ENCODE measurements around the gene E2F4. TPM values are rescaled to one million over a fixed set of nuclear protein-coding genes. Genes with fewer than 3 reads are reported as not detected.

E2F4 gene
- total RNA-seq, 1 donor from 2014 or later = 36.6 TPM

DNA sequence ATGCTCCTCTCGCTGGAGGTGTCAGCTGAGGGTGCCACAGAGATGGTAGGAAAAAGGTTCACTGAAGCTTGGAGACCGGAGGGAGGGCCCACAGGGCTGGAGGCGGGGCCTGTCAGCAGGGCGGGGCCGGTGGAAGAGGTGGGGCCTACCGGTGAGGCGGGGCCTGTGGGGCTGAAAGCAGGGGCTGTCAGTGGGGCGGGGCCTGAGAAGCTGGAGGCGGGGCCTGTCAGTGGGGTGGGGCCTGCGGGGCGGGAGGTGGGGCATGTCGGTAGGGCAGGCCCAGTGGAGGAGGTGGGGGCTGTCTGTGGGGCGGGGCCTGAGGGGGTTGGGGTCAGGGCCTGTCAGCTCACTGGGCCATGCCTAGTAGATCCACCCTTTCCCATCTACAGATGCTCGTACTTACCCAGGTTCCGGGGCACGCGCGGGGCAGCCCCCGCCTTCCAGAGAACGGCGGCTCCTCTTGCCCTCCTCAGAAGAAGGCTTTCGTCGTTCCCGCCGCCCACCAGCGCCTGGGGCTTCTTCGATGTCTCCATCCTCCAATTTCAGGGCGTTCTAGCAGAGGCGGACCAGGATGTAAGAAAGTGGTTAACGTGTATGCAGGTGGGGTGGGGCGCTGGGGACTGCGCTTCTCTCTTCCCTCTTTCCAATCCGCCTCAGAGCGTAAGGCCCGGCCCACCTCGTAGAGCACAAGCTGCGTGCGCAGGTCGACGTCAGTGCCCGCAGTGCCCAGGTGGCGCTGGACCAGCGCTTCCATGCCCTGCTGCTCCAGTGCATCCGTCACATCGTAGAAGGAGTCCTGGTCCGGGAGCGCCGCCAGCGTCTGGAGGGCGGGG is 44.8 kb downstream of the E2F4 start:
- ATAC-seq = peak; percentile 43

DNA sequence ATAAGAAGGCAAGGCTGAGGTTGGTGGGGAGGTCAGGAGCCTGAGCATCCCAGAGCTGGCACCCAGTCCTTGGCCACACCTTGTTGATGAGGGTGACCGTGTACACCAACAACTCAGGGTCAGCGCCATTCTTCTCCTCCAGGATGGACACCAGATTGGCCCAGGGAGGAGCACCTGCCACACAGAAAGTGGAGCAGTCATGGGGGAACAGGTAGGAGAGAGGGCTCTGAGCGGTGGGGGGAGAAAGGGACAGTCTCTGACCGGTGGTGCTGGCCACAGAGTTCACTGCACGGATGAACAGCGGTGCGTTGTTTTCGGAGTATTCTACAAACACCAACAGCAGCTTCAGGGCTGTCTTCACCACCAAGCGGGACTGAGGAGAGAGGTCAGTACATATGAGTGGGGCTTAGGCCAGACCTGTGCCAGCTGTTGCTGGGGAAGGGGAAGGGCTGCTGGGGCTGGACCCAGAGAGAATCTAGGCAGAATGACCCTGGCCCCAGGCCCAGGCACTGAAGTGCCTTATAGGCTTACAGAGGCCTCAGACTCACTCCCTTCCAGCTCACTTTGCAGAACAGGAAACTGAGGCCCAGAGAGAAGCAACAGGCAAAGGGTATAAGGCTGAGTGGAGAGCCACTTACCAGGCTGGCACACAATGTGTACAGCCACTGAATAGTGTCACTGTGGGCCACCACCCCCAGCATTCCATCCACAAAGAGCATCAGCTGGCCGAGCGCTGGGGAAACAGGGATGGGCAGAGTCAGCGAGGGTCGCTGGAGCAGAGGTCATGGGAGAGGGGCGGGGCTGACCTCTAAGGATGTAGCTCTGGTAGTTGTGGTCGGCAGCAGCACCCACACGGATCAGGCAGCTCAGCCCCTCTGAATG is 45.7 kb downstream of the E2F4 start:
- no peak for ATAC-seq

GRCh38 chr16:67238278-67238575 is 46.3 kb downstream of the E2F4 start:
- no peak for ATAC-seq

- ATAC-seq = no peak
Measured at GRCh38 chr16:67238806-67239470, 47.0 kb downstream of the E2F4 start.

DNA sequence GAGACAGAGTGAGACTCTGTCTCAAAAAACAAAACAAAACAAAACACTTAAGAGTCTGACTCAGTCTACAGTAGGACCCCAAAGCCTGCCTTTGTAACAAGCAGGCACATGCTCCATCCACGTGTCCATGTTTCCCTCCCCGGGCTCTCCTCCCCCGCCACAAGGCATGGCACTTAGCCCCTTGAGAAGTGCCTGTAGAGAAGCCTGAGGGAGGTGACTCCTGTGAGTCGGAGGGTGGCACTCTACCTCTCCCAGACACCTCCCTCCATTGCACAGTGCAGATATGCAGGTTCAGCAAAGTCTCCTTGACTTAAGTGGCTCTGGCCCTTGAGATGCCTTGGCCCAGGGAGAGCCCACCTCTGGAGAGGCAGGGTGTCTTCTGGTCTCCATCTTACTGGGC is 48.6 kb downstream of the E2F4 start:
- ATAC-seq = no peak

- peak; percentile 24 for ATAC-seq
Measured at GRCh38 chr16:67241008-67241900, 49.3 kb downstream of the E2F4 start.

DNA sequence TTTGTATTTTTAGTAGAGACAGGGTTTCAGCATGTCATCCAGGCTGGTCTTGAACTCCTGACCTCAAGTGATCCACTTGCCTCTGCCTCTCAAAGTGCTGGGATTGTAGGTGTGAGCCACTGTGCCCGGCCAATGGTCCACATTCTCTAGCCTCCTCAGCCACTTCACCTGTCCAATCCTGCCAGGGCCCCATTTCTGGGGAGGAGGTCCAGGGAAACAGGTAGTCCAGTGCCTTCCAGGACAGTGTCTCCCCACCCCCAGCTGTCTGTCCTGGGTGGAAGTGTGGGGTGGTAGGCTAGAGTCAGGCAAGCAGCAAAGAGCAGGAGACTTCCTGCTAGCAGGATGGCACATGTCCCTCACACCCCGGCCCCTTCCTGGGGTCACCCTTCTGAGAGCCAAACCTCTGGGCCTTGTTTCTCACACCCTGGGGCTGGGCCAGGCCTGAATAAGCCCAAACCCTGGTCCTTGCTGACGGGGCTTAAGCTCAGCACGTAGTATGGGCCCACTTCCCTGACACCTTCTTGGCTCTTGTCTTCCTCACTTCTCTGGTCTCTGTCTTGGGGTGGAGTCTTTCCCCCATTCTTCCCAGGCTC is 50.3 kb downstream of the E2F4 start:
- ATAC-seq = no peak

DNA sequence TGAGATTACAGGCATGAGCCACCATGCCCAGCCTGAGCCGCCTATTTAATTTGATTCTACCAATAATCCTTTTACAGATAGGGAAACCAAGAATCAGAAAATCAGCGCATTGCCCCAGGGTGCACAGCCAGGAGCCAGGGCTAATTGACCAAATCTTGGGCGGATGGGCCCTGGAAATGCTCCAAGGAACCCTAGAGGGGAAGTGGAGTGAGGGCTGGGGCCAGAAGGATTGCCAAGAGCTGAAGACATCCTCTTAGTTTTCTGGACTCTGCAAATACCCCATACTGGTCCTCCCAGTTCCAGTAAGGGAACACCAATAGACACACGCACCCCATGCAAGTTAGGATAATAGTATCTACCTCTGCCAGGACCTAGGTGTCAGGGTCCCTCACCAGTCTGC is 51.5 kb downstream of the E2F4 start:
- ATAC-seq = no peak

GRCh38 chr16:67244387-67245185 is 52.6 kb downstream of the E2F4 start:
- peak; percentile 52 for ATAC-seq

- no peak for ATAC-seq
Measured at GRCh38 chr16:67245186-67245585, 53.2 kb downstream of the E2F4 start.

DNA sequence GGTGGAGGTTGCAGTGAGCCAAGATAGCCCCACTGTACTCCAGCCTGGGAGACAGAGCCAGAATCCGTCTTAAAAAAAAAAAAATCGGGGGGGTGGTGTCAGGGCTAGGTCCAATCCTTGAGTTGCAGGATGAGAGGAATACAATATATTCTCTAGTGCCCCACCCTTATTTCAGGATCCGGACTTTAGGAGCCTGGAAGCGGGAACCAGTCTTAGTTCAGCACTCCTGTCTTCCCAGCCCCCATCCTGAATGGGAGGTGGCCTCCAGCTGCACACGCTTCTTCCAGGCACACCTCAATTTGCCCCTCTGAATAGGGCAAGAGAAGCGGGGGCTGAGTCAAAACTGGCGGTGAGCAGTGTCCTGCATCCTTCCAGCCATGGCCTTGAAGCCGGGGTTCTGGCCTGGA is 53.7 kb downstream of the E2F4 start:
- peak; percentile 0 for ATAC-seq

DNA sequence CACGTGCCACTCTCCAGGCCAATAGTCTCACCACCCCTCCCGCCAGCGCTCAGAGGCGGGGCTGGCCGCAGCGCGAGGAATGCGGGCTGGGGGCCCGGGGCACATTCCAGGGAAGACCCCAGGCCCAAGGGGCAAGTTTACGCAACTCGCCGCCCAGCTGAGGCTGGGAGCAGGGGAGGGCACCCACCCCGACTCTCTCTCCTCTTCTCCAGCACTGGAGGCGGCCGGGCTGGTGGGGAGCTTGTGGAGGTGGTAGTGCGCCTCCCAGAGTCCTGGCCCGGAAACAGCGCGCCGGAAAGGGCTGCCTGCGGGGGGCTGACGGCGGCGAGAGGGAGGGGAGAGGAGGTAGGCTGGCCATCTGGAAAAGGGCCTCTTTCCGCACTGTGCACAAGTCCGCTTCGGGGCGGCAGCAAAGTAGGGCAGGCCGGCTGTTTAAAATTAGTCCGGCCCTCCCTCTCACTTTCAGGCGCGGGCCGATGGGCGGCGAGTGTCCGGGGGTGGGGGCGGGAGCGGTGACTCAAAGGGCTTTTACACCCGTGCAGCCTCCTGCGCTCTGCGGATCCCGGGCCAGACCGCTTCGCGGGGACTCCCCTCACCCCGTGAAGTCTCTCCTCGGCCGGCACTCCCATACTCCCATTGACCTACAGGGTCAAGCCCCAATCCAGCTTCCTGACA is 54.3 kb downstream of the E2F4 start:
- ATAC-seq = peak; percentile 24

GRCh38 chr16:67246756-67247191 is 54.8 kb downstream of the E2F4 start:
- ATAC-seq = peak; percentile 37

DNA sequence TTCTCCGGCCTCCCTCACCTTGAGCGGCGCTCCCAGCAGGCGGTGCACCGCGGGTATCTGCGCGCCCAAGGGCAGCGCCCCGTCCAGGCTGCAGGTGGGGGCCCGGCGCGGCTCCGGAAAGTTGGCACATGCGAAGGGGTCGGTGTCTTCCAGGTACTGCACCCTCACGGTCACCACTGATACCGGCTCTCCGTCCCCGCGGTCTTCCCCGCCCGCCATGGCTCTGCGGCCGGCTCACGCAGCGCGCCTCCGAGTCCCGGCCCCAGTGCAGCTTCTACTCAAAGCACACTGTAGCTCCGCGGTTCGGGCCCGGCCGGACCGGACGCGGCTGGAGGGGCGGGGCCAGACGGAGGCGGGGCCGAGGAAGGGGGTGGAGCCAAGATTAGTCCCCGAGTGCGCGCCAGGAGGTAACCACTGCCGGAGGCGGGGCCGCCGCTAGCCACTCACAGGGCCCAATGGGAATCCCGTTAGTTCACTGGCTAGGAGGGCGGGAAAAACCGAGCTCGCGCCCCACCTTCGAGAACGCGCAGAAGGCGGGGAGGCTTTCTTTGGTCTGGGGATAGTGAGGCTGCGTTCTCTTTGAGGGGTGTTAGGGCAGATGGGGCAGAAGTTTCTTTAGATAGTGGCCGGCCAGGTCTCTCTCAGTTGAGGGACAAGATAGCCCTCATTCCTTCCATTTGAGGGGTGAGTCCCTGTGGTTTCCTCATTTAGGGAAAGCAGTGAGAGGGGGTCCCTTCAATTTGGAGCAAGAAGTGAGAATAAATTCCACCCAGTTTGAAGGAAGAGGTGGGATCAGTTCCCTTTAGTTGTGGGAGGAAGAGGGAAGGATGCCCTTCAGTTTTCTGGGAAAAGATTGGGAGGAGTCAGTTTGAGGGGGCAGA is 55.5 kb downstream of the E2F4 start, which contains the start of gene FHOD1:
TSS of gene FHOD1 (minus strand) at position 290 of the 881 bp plus-strand sequence. CDS start at position 219, 71 bp downstream.
- ATAC-seq = peak; percentile 88

GRCh38 chr16:67248073-67248400 is 56.1 kb downstream of the E2F4 start:
- ATAC-seq = no peak

Measured in esophagus mucosa (tissue), 1 donor.